ENCODE results near the gene VOPP1. TPM values are rescaled to one million over a fixed set of nuclear protein-coding genes. Genes with fewer than 3 reads are reported as not detected.

VOPP1 gene
- total RNA-seq, 4 donors from 2014 or later = 22.1 to 58.9 (median 39.8) TPM

- Histone ChIP-seq H3K4me3 (no peak overlapping the region), H3K27ac (no peak overlapping the region), H3K27me3 (no peaks in the 10 kb centered on the region), H3K9me3 (no peaks in the 10 kb centered on the region), H3K36me3 (no peaks in the 10 kb centered on the region), H3K4me1 (no peaks in the 10 kb centered on the region)
- intact Hi-C loops (cut with DNase I; ENCODE audit: low total_unique reads) = no loop called here
- no peak for DNase-seq
- TF ChIP-seq, protein P1, sequence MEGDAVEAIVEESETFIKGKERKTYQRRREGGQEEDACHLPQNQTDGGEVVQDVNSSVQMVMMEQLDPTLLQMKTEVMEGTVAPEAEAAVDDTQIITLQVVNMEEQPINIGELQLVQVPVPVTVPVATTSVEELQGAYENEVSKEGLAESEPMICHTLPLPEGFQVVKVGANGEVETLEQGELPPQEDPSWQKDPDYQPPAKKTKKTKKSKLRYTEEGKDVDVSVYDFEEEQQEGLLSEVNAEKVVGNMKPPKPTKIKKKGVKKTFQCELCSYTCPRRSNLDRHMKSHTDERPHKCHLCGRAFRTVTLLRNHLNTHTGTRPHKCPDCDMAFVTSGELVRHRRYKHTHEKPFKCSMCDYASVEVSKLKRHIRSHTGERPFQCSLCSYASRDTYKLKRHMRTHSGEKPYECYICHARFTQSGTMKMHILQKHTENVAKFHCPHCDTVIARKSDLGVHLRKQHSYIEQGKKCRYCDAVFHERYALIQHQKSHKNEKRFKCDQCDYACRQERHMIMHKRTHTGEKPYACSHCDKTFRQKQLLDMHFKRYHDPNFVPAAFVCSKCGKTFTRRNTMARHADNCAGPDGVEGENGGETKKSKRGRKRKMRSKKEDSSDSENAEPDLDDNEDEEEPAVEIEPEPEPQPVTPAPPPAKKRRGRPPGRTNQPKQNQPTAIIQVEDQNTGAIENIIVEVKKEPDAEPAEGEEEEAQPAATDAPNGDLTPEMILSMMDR (IDR thresholded peaks at IDR 0.05) = no peak
- no peak for TF ChIP-seq POLR2A (IDR thresholded peaks at IDR 0.05)
Observed at GRCh38 chr7:55538538-55538937, 33.8 kb downstream of the VOPP1 start.

GRCh38 chr7:55537458-55537990, 34.8 kb downstream of the VOPP1 start:
- no peaks in the 10 kb centered on the region for H3K36me3 ChIP-seq
- no peaks in the 10 kb centered on the region for H3K4me1 ChIP-seq
- DNase-seq = no peak
- no peak for TF ChIP-seq POLR2A (IDR thresholded peaks at IDR 0.05)
- TF ChIP-seq, protein P1 (IDR thresholded peaks at IDR 0.05) = no peak
- intact Hi-C loops (cut with DNase I; ENCODE audit: low total_unique reads) = no loop called here
- H3K4me3 ChIP-seq = no peak overlapping the region
- H3K27me3 ChIP-seq = no peaks in the 10 kb centered on the region
- no peaks in the 10 kb centered on the region for H3K9me3 ChIP-seq
- no peak overlapping the region for H3K27ac ChIP-seq

- intact Hi-C loops (cut with DNase I; ENCODE audit: low total_unique reads) = no loop called here
- H3K4me3 ChIP-seq = no peak overlapping the region
- H3K36me3 ChIP-seq = no peaks in the 10 kb centered on the region
- no peak overlapping the region for H3K27ac ChIP-seq
- DNase-seq = no peak
- H3K9me3 ChIP-seq = no peaks in the 10 kb centered on the region
- H3K27me3 ChIP-seq = no peaks in the 10 kb centered on the region
- no peaks in the 10 kb centered on the region for H3K4me1 ChIP-seq
- TF ChIP-seq, protein P1 (IDR thresholded peaks at IDR 0.05) = no peak
- TF ChIP-seq POLR2A (IDR thresholded peaks at IDR 0.05) = no peak
Observed at GRCh38 chr7:55536619-55537457, 35.5 kb downstream of the VOPP1 start.

- intact Hi-C loops (cut with DNase I; ENCODE audit: low total_unique reads) = no loop called here
- Histone ChIP-seq H3K27me3 (no peaks in the 10 kb centered on the region), H3K4me3 (no peak overlapping the region), H3K9me3 (no peaks in the 10 kb centered on the region), H3K27ac (no peak overlapping the region), H3K36me3 (no peaks in the 10 kb centered on the region), H3K4me1 (no peaks in the 10 kb centered on the region)
- no peak for DNase-seq
- TF ChIP-seq, protein P1 (IDR thresholded peaks at IDR 0.05) = no peak
- TF ChIP-seq POLR2A (IDR thresholded peaks at IDR 0.05) = no peak
Observed at GRCh38 chr7:55535617-55536016, 36.7 kb downstream of the VOPP1 start.

GRCh38 chr7:55534916-55535590, 37.2 kb downstream of the VOPP1 start:
- H3K9me3 ChIP-seq = no peaks in the 10 kb centered on the region
- no peaks in the 10 kb centered on the region for H3K4me1 ChIP-seq
- H3K36me3 ChIP-seq = no peaks in the 10 kb centered on the region
- no peaks in the 10 kb centered on the region for H3K27me3 ChIP-seq
- H3K27ac ChIP-seq = no peak overlapping the region
- intact Hi-C loops (cut with DNase I; ENCODE audit: low total_unique reads) = no loop called here
- DNase-seq = no peak
- no peak overlapping the region for H3K4me3 ChIP-seq
- no peak for TF ChIP-seq POLR2A (IDR thresholded peaks at IDR 0.05)
- TF ChIP-seq, protein P1 (IDR thresholded peaks at IDR 0.05) = no peak

Measured in uterus (tissue), 4 donors.